ENCODE data around the gene OTOF.

The OTOF gene

GRCh38 chr2:26477126-26477910, 606 bp downstream of the OTOF start:
- Histone ChIP-seq H3K4me3 (no peak overlapping the region), H3K27ac (no peak overlapping the region)
- no peak for DNase-seq (ENCODE audit: low spot score)
- no peak for TF ChIP-seq CTCF (IDR thresholded peaks at IDR 0.05)

GRCh38 chr2:26475832-26476501, 2.0 kb downstream of the OTOF start:
- DNase-seq (ENCODE audit: low spot score): no peak
- Histone ChIP-seq H3K27ac (no peak overlapping the region), H3K4me3 (no peak overlapping the region)
- no peak for TF ChIP-seq CTCF (IDR thresholded peaks at IDR 0.05)

- no peak overlapping the region for H3K4me3 ChIP-seq
- TF ChIP-seq CTCF (IDR thresholded peaks at IDR 0.05): no peak
- no peak overlapping the region for H3K27ac ChIP-seq
- DNase-seq (ENCODE audit: low spot score): no peak
Measured at GRCh38 chr2:26475037-26475436, 2.9 kb downstream of the OTOF start.

GRCh38 chr2:26474261-26474785, 3.6 kb downstream of the OTOF start:
- no peak for DNase-seq (ENCODE audit: low spot score)
- no peak overlapping the region for H3K4me3 ChIP-seq
- TF ChIP-seq CTCF (IDR thresholded peaks at IDR 0.05): no peak
- no peak overlapping the region for H3K27ac ChIP-seq

GRCh38 chr2:26473796-26474195, 4.1 kb downstream of the OTOF start:
- TF ChIP-seq CTCF (IDR thresholded peaks at IDR 0.05): no peak
- Histone ChIP-seq H3K4me3 (no peak overlapping the region), H3K27ac (no peak overlapping the region)
- no peak for DNase-seq (ENCODE audit: low spot score)

- no peak overlapping the region for H3K4me3 ChIP-seq
- no peak for TF ChIP-seq CTCF (IDR thresholded peaks at IDR 0.05)
- no peak overlapping the region for H3K27ac ChIP-seq
- DNase-seq (ENCODE audit: low spot score): no peak
Measured at GRCh38 chr2:26472821-26473655, 4.9 kb downstream of the OTOF start.

All from coronary artery (tissue), 2 donors.